H1 (cell line): Measurements from ENCODE around the gene PDHB. TPM values are rescaled to one million over a fixed set of nuclear protein-coding genes. Genes with fewer than 3 reads are reported as not detected.

Experiments
- CTCF ChIA-PET: fragments of 300-600 bp; sonication (Branson Sonifier 250); formaldehyde crosslinking; loops from one replicate; lab custom pipeline; 2021; ENCODE audit not compliant: partially characterized antibody; lab: Charles Lee
- POLR2A ChIA-PET: fragments of 300-600 bp; sonication (Branson Sonifier 250); formaldehyde crosslinking; loops from one replicate; lab custom pipeline; 2021; ENCODE audit warnings: inconsistent platforms; ENCODE audit not compliant: partially characterized antibody; lab: Charles Lee
- DNase-seq, 2 experiments: peaks; one replicate each; pipeline versions ENCODE4 v3.0.0 to v3.0.0-alpha.2; 2010 to 2022; ENCODE audit warnings: low spot score in 2 of 2, low read depth in 1 of 2, mixed read lengths in 1 of 2
- FAIRE-seq: peaks from 2 replicates; lab custom pipeline; 2011; peaks lifted over from hg19 to GRCh38; lab: Jason Lieb, UNC
- H2AFZ ChIP-seq: 2 replicates; pipeline ENCODE4 v1.8.1; 2012; ENCODE audit warnings: low read length, inconsistent platforms
- H2AK5ac ChIP-seq: 2 replicates; pipeline ENCODE4 v1.6.1; 2013; ENCODE audit warnings: low read depth, low read length
- H2BK120ac ChIP-seq: replicated peaks from 2 replicates; pipeline ENCODE3; 2013; ENCODE audit warnings: low read depth, low read length, inconsistent platforms
- H2BK12ac ChIP-seq: 2 replicates; pipeline ENCODE4 v1.6.1; 2013; ENCODE audit warnings: low read depth, low read length
- H2BK15ac ChIP-seq: 2 replicates; pipeline ENCODE4 v1.6.1; 2013; ENCODE audit warnings: low read length
- H2BK20ac ChIP-seq: 2 replicates; pipeline ENCODE4 v1.6.1; 2013; ENCODE audit warnings: low read length
- H2BK5ac ChIP-seq: 2 replicates; pipeline ENCODE4 v1.6.1; 2013; ENCODE audit warnings: low read depth, low read length
- H3K14ac ChIP-seq: 2 replicates; pipeline ENCODE4 v1.6.1; 2013; ENCODE audit warnings: inconsistent platforms; ENCODE audit not compliant: insufficient read length
- H3K18ac ChIP-seq: 2 replicates; pipeline ENCODE4 v1.6.1; 2013; ENCODE audit warnings: low read length; ENCODE audit errors: extremely low read depth
- H3K23ac ChIP-seq: 2 replicates; pipeline ENCODE4 v1.6.1; 2013; ENCODE audit warnings: inconsistent platforms; ENCODE audit not compliant: insufficient read length
- H3K23me2 ChIP-seq: 2 replicates; pipeline ENCODE4 v1.6.1; 2013; ENCODE audit warnings: low read depth, low read length
- H3K27ac ChIP-seq: 2 replicates; pipeline ENCODE4 v1.6.1; 2011; ENCODE audit warnings: low read depth, low read length, inconsistent platforms
- H3K27me3 ChIP-seq, 4 experiments: replicated peaks in 1 of 4; 1 replicate in 1 of 4; 2 replicates in 3 of 4; pipeline versions ENCODE4 v1.6.1 to v1.8.1; 2011 to 2013; ENCODE audit warnings: low read length in 3 of 4, mild to moderate bottlenecking in 3 of 4, inconsistent platforms in 2 of 4, mixed read lengths in 2 of 4, moderate library complexity in 1 of 4; ENCODE audit not compliant: control insufficient read depth in 3 of 4, insufficient read depth in 3 of 4; ENCODE audit errors: extremely low read depth in 1 of 4
- H3K36me3 ChIP-seq, 4 experiments: 2 replicates each; pipeline versions ENCODE4 v1.6.1 to v1.8.1; 2011 to 2013; ENCODE audit warnings: mild to moderate bottlenecking in 4 of 4, low read length in 3 of 4, moderate library complexity in 2 of 4, control low read depth in 1 of 4, inconsistent platforms in 1 of 4; ENCODE audit not compliant: insufficient read depth in 4 of 4, control insufficient read depth in 2 of 4
- H3K4ac ChIP-seq: replicated peaks from 2 replicates; pipeline ENCODE3; 2013; ENCODE audit warnings: low read length, low read depth, mixed read lengths, inconsistent platforms; ENCODE audit not compliant: insufficient read length
- H3K4me1 ChIP-seq, 4 experiments: replicated peaks in 1 of 4; 1 replicate in 1 of 4; 2 replicates in 3 of 4; pipeline versions ENCODE4 v1.6.1 to v1.8.1; 2011 to 2013; ENCODE audit warnings: low read length in 3 of 4, inconsistent platforms in 2 of 4, mixed read lengths in 1 of 4; ENCODE audit not compliant: insufficient read depth in 4 of 4, control insufficient read depth in 3 of 4
- H3K4me2 ChIP-seq, 2 experiments: 2 replicates each; pipeline versions ENCODE4 v1.6.1 to v1.8.1; 2011 to 2013; ENCODE audit warnings: low read depth in 2 of 2, low read length in 2 of 2, control low read depth in 1 of 2, inconsistent platforms in 1 of 2, mild to moderate bottlenecking in 1 of 2; ENCODE audit not compliant: insufficient read depth in 1 of 2
- H3K4me3 ChIP-seq, 4 experiments: fragments of 200-600, 300-600 bp in 1 of 4; sonication (generic), shearing (Covaris generic), sonication (Bioruptor Twin) in 1 of 4; 2 replicates each; pipeline versions ENCODE4 v1.5.1 to v1.8.1; 2011 to 2016; ENCODE audit warnings: low read length in 4 of 4, low read depth in 3 of 4, control low read depth in 2 of 4, inconsistent platforms in 2 of 4, mild to moderate bottlenecking in 2 of 4, mixed read lengths in 1 of 4, moderate library complexity in 1 of 4; ENCODE audit not compliant: insufficient read depth in 2 of 4; ENCODE audit errors: extremely low read depth in 1 of 4
- H3K56ac ChIP-seq: replicated peaks from 2 replicates; pipeline ENCODE3; 2013; ENCODE audit warnings: low read depth, mild to moderate bottlenecking, mixed read lengths, low read length, inconsistent platforms; ENCODE audit not compliant: insufficient read length
- H3K79me1 ChIP-seq: 2 replicates; pipeline ENCODE4 v1.6.1; 2013; ENCODE audit warnings: low read depth, low read length, control low read depth
- H3K79me2 ChIP-seq, 2 experiments: 2 replicates each; pipeline versions ENCODE4 v1.6.1 to v1.8.1; 2012 to 2013; ENCODE audit warnings: low read length in 2 of 2, mild to moderate bottlenecking in 2 of 2, inconsistent platforms in 1 of 2; ENCODE audit not compliant: insufficient read depth in 2 of 2, control insufficient read depth in 1 of 2
- H3K9ac ChIP-seq, 4 experiments: replicated peaks in 1 of 4; 1 replicate in 1 of 4; 2 replicates in 3 of 4; pipeline versions ENCODE4 v1.6.1 to v1.8.1; 2011 to 2013; ENCODE audit warnings: low read depth in 3 of 4, low read length in 3 of 4, control low read depth in 2 of 4, mild to moderate bottlenecking in 2 of 4, moderate library complexity in 2 of 4, inconsistent platforms in 1 of 4; ENCODE audit errors: extremely low read depth in 1 of 4
- H3K9me3 ChIP-seq, 2 experiments: 2 replicates each; pipeline versions ENCODE4 v1.6.1 to v1.8.1; 2012 to 2013; ENCODE audit warnings: mild to moderate bottlenecking in 2 of 2, moderate library complexity in 2 of 2, control low read depth in 1 of 2, inconsistent platforms in 1 of 2, low read depth in 1 of 2, low read length in 1 of 2, mixed read lengths in 1 of 2; ENCODE audit not compliant: insufficient read depth in 2 of 2
- H4K20me1 ChIP-seq, 2 experiments: replicated peaks in 1 of 2; 2 replicates each; pipeline versions ENCODE3 to v1.8.1; 2011 to 2013; ENCODE audit warnings: inconsistent platforms in 2 of 2, low read length in 2 of 2, mild to moderate bottlenecking in 1 of 2; ENCODE audit not compliant: insufficient read depth in 2 of 2, control insufficient read depth in 1 of 2
- H4K5ac ChIP-seq: 2 replicates; pipeline ENCODE4 v1.6.1; 2013; ENCODE audit warnings: low read length, low read depth, mixed read lengths, inconsistent platforms; ENCODE audit not compliant: insufficient read length
- H4K8ac ChIP-seq: 2 replicates; pipeline ENCODE4 v1.8.0; 2013; ENCODE audit warnings: mild to moderate bottlenecking, moderate library complexity, low read length, inconsistent platforms; ENCODE audit not compliant: insufficient read depth; ENCODE audit errors: extremely low read depth
- H4K91ac ChIP-seq: replicated peaks from 2 replicates; pipeline ENCODE3; 2013; ENCODE audit warnings: low read length, mixed read lengths, inconsistent platforms; ENCODE audit not compliant: insufficient read length
- CHD1 ChIP-seq: IDR thresholded peaks from 2 replicates; pipeline ENCODE4 v1.6.1; 2012; ENCODE audit warnings: low read depth, low read length, improper control_type of control experiment
- CHD2 ChIP-seq: IDR thresholded peaks from 2 replicates; pipeline ENCODE4 v1.6.1; 2012; ENCODE audit warnings: low read length, improper control_type of control experiment
- FOSL1 ChIP-seq: IDR thresholded peaks from 2 replicates; pipeline ENCODE4 v1.6.1; 2011; ENCODE audit warnings: mild to moderate bottlenecking, low read depth, low read length, moderate library complexity; ENCODE audit not compliant: insufficient read depth
- JUN ChIP-seq: IDR thresholded peaks from 2 replicates; pipeline ENCODE4 v1.6.1; 2011; ENCODE audit warnings: low read depth, mild to moderate bottlenecking, improper control_type of control experiment, low read length
- KDM1A ChIP-seq: fragments of 200-600, 300-600 bp; sonication (generic); IDR thresholded peaks from 2 replicates; pipeline ENCODE4 v1.7.1; 2016; ENCODE audit warnings: mild to moderate bottlenecking, low read length, borderline replicate concordance
- RAD21 ChIP-seq, 2 experiments: IDR thresholded peaks in 1 of 2; conservative IDR thresholded peaks in 1 of 2; 2 replicates each; pipeline ENCODE4 v1.6.1; 2011; ENCODE audit warnings: low read depth in 2 of 2, low read length in 2 of 2, improper control_type of control experiment in 1 of 2, inconsistent platforms in 1 of 2, mild to moderate bottlenecking in 1 of 2, moderate library complexity in 1 of 2
- SIRT6 ChIP-seq: IDR thresholded peaks from one replicate; pipeline ENCODE4 v1.7.1; 2012; ENCODE audit warnings: low read length, inconsistent platforms
- SIX5 ChIP-seq: IDR thresholded peaks from 2 replicates; pipeline ENCODE4 v1.6.1; 2011; ENCODE audit warnings: mild to moderate bottlenecking, low read depth, low read length
- SP2 ChIP-seq: IDR thresholded peaks from 2 replicates; pipeline ENCODE4 v1.6.1; 2012; ENCODE audit warnings: mild to moderate bottlenecking, low read length, inconsistent platforms
- TAF1 ChIP-seq: IDR thresholded peaks from 2 replicates; pipeline ENCODE4 v1.6.1; 2011; ENCODE audit warnings: mild to moderate bottlenecking, low read depth, low read length
- TAF7 ChIP-seq: optimal IDR thresholded peaks from 2 replicates; pipeline ENCODE3; 2011; ENCODE audit warnings: low read depth, mild to moderate bottlenecking, inconsistent platforms, low read length, moderate library complexity, borderline replicate concordance
- WGBS, 2 experiments: shearing (Covaris generic) in 1 of 2; methylation state at CpG; one replicate each; pipeline versions ENCODE4 v1.1.6 to v1.1.7; 2013 to 2015; ENCODE audit warnings: low lambda C conversion rate in 2 of 2, mixed read lengths in 2 of 2, inconsistent platforms in 1 of 2, low coverage in 1 of 2, missing lambda C conversion rate in 1 of 2; ENCODE audit not compliant: insufficient replicate concordance in 2 of 2, insufficient coverage in 1 of 2, insufficient read length in 1 of 2; ENCODE audit errors: extremely low coverage in 1 of 2, missing lambda C conversion rate in 1 of 2; 5-methylcytosine and 5-hydroxymethylcytosine counted together
- polyA plus RNA-seq, 7 experiments: library from polyadenylated mRNA; depleted of rRNA in 3 of 7; stranded (reverse) in 5 of 7; unstranded in 2 of 7; fragments of >200 nt in 5 of 7; fragments of 200-250 nt in 2 of 7; gene quantifications; 1 replicate in 5 of 7; 2 replicates in 1 of 7; 4 replicates in 1 of 7; pipeline versions ENCODE4 v1.2.1 to v1.2.3, GENCODE V29; 2011 to 2013; ENCODE audit warnings: missing spikeins in 2 of 7, mixed read lengths in 2 of 7
- total RNA-seq: library from RNA; stranded (reverse); fragmentation: NEBNext Ultra II Directional; extraction: Animal tissue kit (Norgen Biotek cat#: 25700); gene quantifications from 2 replicates; pipeline ENCODE4 v1.2.1, GENCODE V29; 2021
- TF ChIP-seq, protein P1 (sequence below): IDR thresholded peaks from 2 replicates; pipeline ENCODE4 v1.6.1; 2012; ENCODE audit warnings: inconsistent platforms

Gene PDHB
- total and polyA plus RNA-seq, 2 of the 8 experiments (the other 6 are each of a cell fraction or from before 2014, with no cell fraction given) = 90.4 to 140 TPM

DNA sequence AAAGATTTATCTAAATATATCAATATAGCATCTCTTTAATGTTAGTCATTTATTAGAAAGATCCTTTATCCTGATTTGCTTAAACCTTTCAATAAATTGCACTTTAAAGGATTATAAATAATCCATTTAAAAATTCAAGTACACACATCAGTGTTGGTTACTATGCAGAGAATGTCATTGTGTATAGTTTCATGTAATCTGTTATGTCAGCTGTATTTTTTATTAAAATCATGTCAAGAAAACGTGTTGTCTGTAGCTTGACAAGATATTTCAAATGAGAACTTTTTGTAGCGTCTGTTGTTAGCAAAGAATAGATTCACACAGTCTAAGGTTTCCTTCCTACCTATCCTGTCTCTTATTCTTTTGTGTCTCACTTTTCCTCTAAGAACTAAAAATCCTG, 7.8 kb downstream of the PDHB start:
- Histone ChIP-seq H3K23me2 (no peaks in the 10 kb centered on the region), H3K27me3 (no peaks in the 10 kb centered on the region), H4K8ac (no peak overlapping the region), H4K20me1 (peaks cover 2 to 4% of the 10 kb centered on the region in 2 experiments), H3K27ac (no peak overlapping the region), H3K23ac (no peak overlapping the region), H3K9ac (no peak overlapping the region), H3K18ac (no peak overlapping the region), H2BK12ac (no peak overlapping the region), H2BK5ac (no peak overlapping the region), H3K4me1 (no peaks in the 10 kb centered on the region; a peak in 1 of 7 replicates), H3K56ac (no peak overlapping the region), H2AK5ac (no peak overlapping the region), H3K79me2 (no peaks in the 10 kb centered on the region), H3K4me3 (no peak overlapping the region), H3K14ac (no peak overlapping the region), H3K9me3 (no peaks in the 10 kb centered on the region), H2BK120ac (no peak overlapping the region), H3K4ac (no peak overlapping the region), H4K91ac (no peak overlapping the region), H3K36me3 (peaks cover 21 to 74% (median 51%) of the 10 kb centered on the region in 4 experiments; a peak in 7 of 8 replicates), H2BK15ac (no peak overlapping the region), H2AFZ (no peak overlapping the region), H2BK20ac (no peak overlapping the region), H3K4me2 (no peak overlapping the region), H3K79me1 (no peaks in the 10 kb centered on the region), H4K5ac (no peak overlapping the region)
- ChIA-PET CTCF (interaction anchor here (0.7 to 4.0 kb wide), 6 partner anchors 10 to 139 kb away, joined by 3 to 29 read pairs (median 8); no protein-coding TSS in a partner anchor), POLR2A (interaction anchor here (0.6 to 3.1 kb wide), 16 partner anchors 9 to 236 kb away, joined by 3 to 12 read pairs (median 3); partner anchors contain the start of genes HTD2, KCTD6 and RPP14)
- WGBS, 2 experiments = 85% methylated on average over 2 of the region's 2 CpGs; no CpG with 5 or more reads in 1 of the 2 experiments
- no peak for DNase-seq
- FAIRE-seq = no peak
- no peak for TF ChIP-seq JUN
- TF ChIP-seq SIX5 = no peak
- TF ChIP-seq, protein P1, sequence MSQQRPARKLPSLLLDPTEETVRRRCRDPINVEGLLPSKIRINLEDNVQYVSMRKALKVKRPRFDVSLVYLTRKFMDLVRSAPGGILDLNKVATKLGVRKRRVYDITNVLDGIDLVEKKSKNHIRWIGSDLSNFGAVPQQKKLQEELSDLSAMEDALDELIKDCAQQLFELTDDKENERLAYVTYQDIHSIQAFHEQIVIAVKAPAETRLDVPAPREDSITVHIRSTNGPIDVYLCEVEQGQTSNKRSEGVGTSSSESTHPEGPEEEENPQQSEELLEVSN = no peak
- no peak for TF ChIP-seq CHD2
- no peak for TF ChIP-seq CHD1
- no peak for TF ChIP-seq TAF1
- no peak for TF ChIP-seq KDM1A
- no peak for TF ChIP-seq FOSL1
- TF ChIP-seq SP2 = no peak
- no peak for TF ChIP-seq SIRT6
- no peak for TF ChIP-seq RAD21 (IDR thresholded peaks at IDR 0.05 in 1 of 2, conservative IDR thresholded peaks at IDR 0.05 in 1 of 2; ENCODE audit: low read depth in 2 of 2, low read length in 2 of 2)
- no peak for TF ChIP-seq TAF7
